SK-N-MC (cell line): ENCODE results near the gene ZNF618.

Source experiments
- EZH2 ChIP-seq: fragments of 200-600 bp; sonication (generic); IDR thresholded peaks from one replicate; pipeline ENCODE4 v1.6.1; 2017; ENCODE audit warnings: antibody characterized with exemption
- FOXP2 ChIP-seq: optimal IDR thresholded peaks from 2 replicates; pipeline ENCODE3; 2011; ENCODE audit warnings: mild to moderate bottlenecking, moderate library complexity; ENCODE audit not compliant: insufficient read depth; ENCODE audit errors: extremely low read length, control extremely low read depth
- POLR2AphosphoS5 ChIP-seq: IDR thresholded peaks from 2 replicates; pipeline ENCODE4 v1.6.1; 2012; ENCODE audit warnings: mild to moderate bottlenecking, low read depth, low read length, borderline replicate concordance

DNA sequence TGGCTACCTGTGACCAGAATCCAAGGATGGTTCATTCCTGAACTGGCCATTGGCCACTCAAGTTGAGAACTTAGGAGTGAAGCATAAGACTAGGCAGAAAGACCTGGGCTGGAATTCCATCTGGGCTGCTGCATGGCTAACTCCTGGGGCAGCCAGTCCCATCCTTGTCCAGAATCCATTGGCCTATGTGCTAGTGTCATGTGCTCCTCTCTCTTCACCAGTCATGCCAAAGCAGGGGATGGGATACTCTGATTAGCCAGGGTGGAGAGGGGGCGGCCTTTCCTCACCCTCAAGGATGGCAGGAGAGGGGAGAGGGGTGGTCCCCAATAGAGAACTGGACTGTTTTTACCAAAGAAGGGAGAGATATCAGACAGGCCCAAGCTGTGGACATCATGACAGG is 93.2 kb downstream of the ZNF618 start:
- TF ChIP-seq EZH2 (no peak), POLR2AphosphoS5 (no peak), FOXP2 (no peak)
